ENCODE measurements around the gene CPSF7. TPM values are rescaled to one million over a fixed set of nuclear protein-coding genes. Genes with fewer than 3 reads are reported as not detected.

The CPSF7 gene
- total RNA-seq, 1 experiment from 2014 or later, result 64.1 TPM

DNA sequence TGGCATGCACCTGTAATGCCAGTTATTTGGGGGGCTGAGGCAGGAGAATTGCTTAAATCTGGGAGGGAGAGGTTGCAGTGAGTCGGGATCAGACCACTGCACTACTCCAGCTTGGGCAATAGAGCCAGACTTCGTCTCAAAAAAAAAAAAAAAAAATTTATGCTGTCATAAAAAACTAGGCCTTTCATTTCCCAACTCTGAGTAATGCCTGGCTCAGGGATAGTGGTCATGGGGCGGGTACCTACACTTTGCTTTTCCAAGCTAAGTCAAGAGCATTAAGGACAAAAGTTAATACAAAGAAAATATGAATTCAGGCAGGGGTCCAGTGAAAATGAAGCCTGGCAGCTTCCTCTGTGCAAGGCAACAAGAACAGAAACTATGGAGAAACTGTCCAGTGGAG, 16.3 kb downstream of the CPSF7 start:
- H3K36me3 ChIP-seq (ENCODE audit: insufficient read depth, low read length), result peaks cover 84% of the 10 kb centered on the region
- no peaks in the 10 kb centered on the region for H3K9me2 ChIP-seq (replicated peaks; ENCODE audit: insufficient read depth, low read length)
- no peaks in the 10 kb centered on the region for H3K4me1 ChIP-seq (ENCODE audit: low read length)
- no peak for DNase-seq
- no peaks in the 10 kb centered on the region for H3K9me3 ChIP-seq (ENCODE audit: low read length)
- no peak overlapping the region for H2AFZ ChIP-seq (ENCODE audit: low read length)
- H3K4me3 ChIP-seq (ENCODE audit: low read length), result no peak overlapping the region
- H4K20me1 ChIP-seq (ENCODE audit: insufficient read depth, low read depth, low read length), result peaks cover 22% of the 10 kb centered on the region
- H3K27me3 ChIP-seq (ENCODE audit: low read length), result no peaks in the 10 kb centered on the region
- H3K4me2 ChIP-seq (ENCODE audit: low read depth, low read length, poor library complexity, severe bottlenecking), result no peak overlapping the region
- H3K27ac ChIP-seq (ENCODE audit: low read length), result no peak overlapping the region
- peaks cover 29% of the 10 kb centered on the region for H3K79me2 ChIP-seq (ENCODE audit: low read length)
- H3K9ac ChIP-seq (ENCODE audit: low read length), result no peak overlapping the region

DNA sequence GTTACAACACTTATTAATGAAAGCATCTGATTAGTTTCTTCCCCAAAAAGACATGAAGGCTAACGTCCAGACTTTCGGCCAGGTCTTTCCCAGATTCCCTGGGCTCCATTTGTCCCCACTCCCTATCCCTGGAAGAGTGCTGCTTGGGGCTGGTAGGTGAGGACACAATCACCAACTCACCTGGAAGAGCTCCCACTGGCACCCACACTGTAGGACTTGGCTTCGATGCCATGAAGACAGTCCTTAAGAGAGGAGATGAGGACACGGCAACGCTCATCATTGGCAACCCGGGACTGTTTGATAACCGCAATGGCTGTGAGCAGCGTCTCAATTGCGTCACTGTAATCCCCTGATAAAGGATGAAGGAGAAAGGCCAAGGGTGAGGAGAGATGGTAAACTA, 18.2 kb downstream of the CPSF7 start:
- peaks cover 10% of the 10 kb centered on the region; the same call in 1 of the 2 replicates for H4K20me1 ChIP-seq (ENCODE audit: insufficient read depth, low read depth, low read length)
- no peaks in the 10 kb centered on the region for H3K4me1 ChIP-seq (ENCODE audit: low read length)
- DNase-seq, result no peak
- no peak overlapping the region for H2AFZ ChIP-seq (ENCODE audit: low read length)
- peaks cover 78% of the 10 kb centered on the region for H3K36me3 ChIP-seq (ENCODE audit: insufficient read depth, low read length)
- no peaks in the 10 kb centered on the region for H3K9me3 ChIP-seq (ENCODE audit: low read length)
- no peak overlapping the region for H3K9ac ChIP-seq (ENCODE audit: low read length)
- peaks cover 14% of the 10 kb centered on the region for H3K79me2 ChIP-seq (ENCODE audit: low read length)
- H3K4me3 ChIP-seq (ENCODE audit: low read length), result no peak overlapping the region
- no peak overlapping the region for H3K27ac ChIP-seq (ENCODE audit: low read length)
- no peak overlapping the region for H3K4me2 ChIP-seq (ENCODE audit: low read depth, low read length, poor library complexity, severe bottlenecking)
- H3K27me3 ChIP-seq (ENCODE audit: low read length), result no peaks in the 10 kb centered on the region
- no peaks in the 10 kb centered on the region for H3K9me2 ChIP-seq (replicated peaks; ENCODE audit: insufficient read depth, low read length)

DNA sequence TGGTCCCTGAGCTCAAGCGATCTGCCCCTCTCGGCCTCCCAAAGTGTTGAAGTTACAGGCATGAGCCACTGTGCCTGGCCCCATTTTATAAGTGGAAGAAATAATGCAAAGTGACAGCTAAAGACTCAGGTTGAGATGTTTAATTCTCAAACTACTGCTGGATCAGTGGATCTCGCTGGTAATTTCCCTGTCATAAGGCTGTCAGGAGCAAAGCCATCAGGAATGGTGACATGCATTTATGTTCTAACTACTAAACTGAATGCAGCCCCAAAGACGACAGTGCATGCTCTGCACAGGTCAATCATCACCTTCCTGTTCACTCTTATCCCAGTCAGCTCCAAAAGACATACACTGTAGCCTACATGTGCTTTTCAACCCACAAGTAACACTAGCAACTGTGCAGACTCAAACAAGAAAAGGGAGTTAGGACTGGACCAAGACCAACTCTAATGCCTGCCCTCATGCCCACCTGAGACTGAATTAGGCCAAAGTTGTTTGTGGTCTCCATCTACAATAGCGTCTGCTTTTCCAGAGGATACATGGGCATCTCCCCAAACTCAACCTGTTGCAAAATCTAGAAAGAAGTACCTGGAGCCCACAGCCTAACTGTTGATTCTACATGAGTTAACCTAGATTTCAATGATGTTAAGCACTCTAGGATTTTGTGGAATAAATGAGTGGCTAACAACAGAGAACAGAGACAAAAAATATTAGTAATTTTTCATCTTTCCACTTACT, 22.6 kb downstream of the CPSF7 start:
- H4K20me1 ChIP-seq (ENCODE audit: insufficient read depth, low read depth, low read length), result 0 out of 2 replicates have a peak, but pooled peaks cover 6% of the 10 kb centered on the region
- H3K4me3 ChIP-seq (ENCODE audit: low read length), result no peak overlapping the region
- DNase-seq, result no peak
- H3K4me2 ChIP-seq (ENCODE audit: low read depth, low read length, poor library complexity, severe bottlenecking), result no peak overlapping the region
- H3K27me3 ChIP-seq (ENCODE audit: low read length), result no peaks in the 10 kb centered on the region
- H3K9ac ChIP-seq (ENCODE audit: low read length), result no peak overlapping the region
- H3K27ac ChIP-seq (ENCODE audit: low read length), result no peak overlapping the region
- no peaks in the 10 kb centered on the region for H3K9me3 ChIP-seq (ENCODE audit: low read length)
- no peaks in the 10 kb centered on the region for H3K4me1 ChIP-seq (ENCODE audit: low read length)
- no peaks in the 10 kb centered on the region for H3K9me2 ChIP-seq (replicated peaks; ENCODE audit: insufficient read depth, low read length)
- H3K36me3 ChIP-seq (ENCODE audit: insufficient read depth, low read length), result peaks cover 74% of the 10 kb centered on the region
- peaks cover 3% of the 10 kb centered on the region for H3K79me2 ChIP-seq (ENCODE audit: low read length)
- no peak overlapping the region for H2AFZ ChIP-seq (ENCODE audit: low read length)

DNA sequence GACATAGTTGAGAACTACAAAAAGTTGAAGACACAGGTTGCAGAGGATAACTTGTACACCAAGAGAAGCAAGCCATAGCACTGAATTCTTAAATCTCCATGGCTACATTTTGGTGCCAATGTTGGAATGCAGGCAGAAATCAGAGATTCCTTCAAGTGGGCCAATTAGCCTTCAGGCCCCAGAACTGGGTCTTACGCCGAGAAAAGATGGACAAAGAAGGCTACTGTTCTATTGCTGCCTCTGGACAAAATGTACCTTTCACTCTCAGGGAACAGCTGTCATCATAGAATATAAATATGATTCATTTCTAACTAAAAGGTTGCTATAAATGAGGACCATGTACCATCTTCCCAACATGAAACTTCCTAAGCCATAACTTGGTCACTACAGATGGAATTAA, 23.7 kb downstream of the CPSF7 start:
- H3K79me2 ChIP-seq (ENCODE audit: low read length), result peaks cover 3% of the 10 kb centered on the region
- H3K4me3 ChIP-seq (ENCODE audit: low read length), result no peak overlapping the region
- H3K36me3 ChIP-seq (ENCODE audit: insufficient read depth, low read length), result peaks cover 64% of the 10 kb centered on the region
- no peak for DNase-seq
- H3K9ac ChIP-seq (ENCODE audit: low read length), result no peak overlapping the region
- H2AFZ ChIP-seq (ENCODE audit: low read length), result no peak overlapping the region
- H3K27ac ChIP-seq (ENCODE audit: low read length), result no peak overlapping the region
- no peak overlapping the region for H3K4me2 ChIP-seq (ENCODE audit: low read depth, low read length, poor library complexity, severe bottlenecking)
- 0 out of 2 replicates have a peak, but pooled peaks cover 6% of the 10 kb centered on the region for H4K20me1 ChIP-seq (ENCODE audit: insufficient read depth, low read depth, low read length)
- H3K4me1 ChIP-seq (ENCODE audit: low read length), result no peaks in the 10 kb centered on the region
- no peaks in the 10 kb centered on the region for H3K9me3 ChIP-seq (ENCODE audit: low read length)
- no peaks in the 10 kb centered on the region for H3K27me3 ChIP-seq (ENCODE audit: low read length)
- H3K9me2 ChIP-seq (replicated peaks; ENCODE audit: insufficient read depth, low read length), result no peaks in the 10 kb centered on the region

DNA sequence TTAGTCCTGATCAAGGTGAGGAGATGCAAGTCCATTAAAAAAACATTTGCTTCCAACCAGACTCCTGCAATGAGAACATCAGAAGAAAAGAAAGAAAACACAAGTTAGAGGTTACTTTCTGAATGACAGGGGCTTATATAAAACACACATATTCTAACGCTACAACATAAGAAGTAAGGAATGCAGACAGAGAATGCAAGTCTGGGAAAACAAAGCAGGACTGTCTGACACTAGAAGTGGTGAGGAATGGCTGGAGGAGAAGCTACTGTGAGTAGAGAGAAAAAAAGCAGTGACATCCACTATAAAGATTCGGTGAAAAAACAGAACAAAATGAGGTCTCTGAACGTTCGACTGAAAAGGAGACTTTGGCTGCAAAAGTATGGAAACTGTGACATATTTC, 25.1 kb downstream of the CPSF7 start:
- Histone ChIP-seq H3K9ac (ENCODE audit: low read length) (no peak overlapping the region), H3K9me2 (replicated peaks; ENCODE audit: insufficient read depth, low read length) (no peaks in the 10 kb centered on the region), H3K27me3 (ENCODE audit: low read length) (no peaks in the 10 kb centered on the region), H2AFZ (ENCODE audit: low read length) (no peak overlapping the region), H3K4me3 (ENCODE audit: low read length) (no peak overlapping the region), H3K36me3 (ENCODE audit: insufficient read depth, low read length) (peaks cover 53% of the 10 kb centered on the region; the same call in 1 of the 2 replicates), H4K20me1 (ENCODE audit: insufficient read depth, low read depth, low read length) (0 out of 2 replicates have a peak, but pooled peaks cover 6% of the 10 kb centered on the region), H3K9me3 (ENCODE audit: low read length) (no peaks in the 10 kb centered on the region), H3K4me2 (ENCODE audit: low read depth, low read length, poor library complexity, severe bottlenecking) (no peak overlapping the region), H3K79me2 (ENCODE audit: low read length) (peaks cover 3% of the 10 kb centered on the region), H3K27ac (ENCODE audit: low read length) (no peak overlapping the region), H3K4me1 (ENCODE audit: low read length) (no peaks in the 10 kb centered on the region)
- no peak for DNase-seq

DNA sequence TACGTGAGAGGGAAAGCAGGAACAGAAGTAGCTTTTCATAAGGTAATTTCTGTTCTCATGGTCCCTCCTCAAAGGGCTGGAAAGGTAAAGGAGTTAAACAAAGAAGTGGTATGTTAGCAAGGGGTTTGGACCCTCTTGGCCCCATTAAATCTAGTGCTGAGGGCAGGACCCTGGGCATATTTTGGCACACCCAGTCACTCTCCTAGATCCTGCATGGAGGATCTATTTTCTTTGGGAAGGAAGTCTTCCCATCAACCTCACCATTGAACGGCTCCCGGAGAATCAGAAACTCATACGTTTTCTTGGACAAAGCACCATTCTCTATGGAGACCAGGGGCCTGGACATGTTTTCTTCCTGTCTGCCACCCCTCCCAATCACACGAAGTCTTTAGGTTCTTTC, 25.7 kb downstream of the CPSF7 start:
- DNase-seq, result no peak
- Histone ChIP-seq H3K27me3 (ENCODE audit: low read length) (no peaks in the 10 kb centered on the region), H3K9me2 (replicated peaks; ENCODE audit: insufficient read depth, low read length) (no peaks in the 10 kb centered on the region), H2AFZ (ENCODE audit: low read length) (no peak overlapping the region), H4K20me1 (ENCODE audit: insufficient read depth, low read depth, low read length) (0 out of 2 replicates have a peak, but pooled peaks cover 6% of the 10 kb centered on the region), H3K36me3 (ENCODE audit: insufficient read depth, low read length) (peaks cover 53% of the 10 kb centered on the region; the same call in 1 of the 2 replicates), H3K9me3 (ENCODE audit: low read length) (no peaks in the 10 kb centered on the region), H3K79me2 (ENCODE audit: low read length) (peaks cover 3% of the 10 kb centered on the region), H3K4me2 (ENCODE audit: low read depth, low read length, poor library complexity, severe bottlenecking) (no peak overlapping the region), H3K4me3 (ENCODE audit: low read length) (no peak overlapping the region), H3K4me1 (ENCODE audit: low read length) (no peaks in the 10 kb centered on the region), H3K27ac (ENCODE audit: low read length) (no peak overlapping the region), H3K9ac (ENCODE audit: low read length) (no peak overlapping the region)

DNA sequence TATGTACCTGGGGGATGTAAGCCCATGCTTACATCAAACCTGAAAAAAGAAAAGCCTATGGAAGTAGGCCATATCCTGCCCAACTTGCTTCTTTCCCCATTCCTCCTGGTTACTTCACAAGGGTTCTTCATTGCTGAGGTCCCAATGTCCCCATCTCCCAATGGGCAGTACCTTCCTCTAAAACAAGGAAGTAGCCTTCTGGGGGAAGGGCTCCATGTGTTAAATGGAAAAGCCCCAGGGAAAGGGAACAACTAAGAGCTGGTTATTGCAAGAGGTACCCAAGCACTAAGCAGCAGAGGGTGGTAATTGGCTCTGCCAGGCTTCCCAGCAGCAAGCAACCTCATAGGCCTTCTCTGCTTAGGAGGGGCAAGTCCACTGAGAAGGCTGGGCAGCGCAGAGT, 26.1 kb downstream of the CPSF7 start:
- Histone ChIP-seq H3K4me3 (ENCODE audit: low read length) (no peak overlapping the region), H3K9me3 (ENCODE audit: low read length) (no peaks in the 10 kb centered on the region), H3K36me3 (ENCODE audit: insufficient read depth, low read length) (peaks cover 49% of the 10 kb centered on the region; the same call in 1 of the 2 replicates), H3K4me2 (ENCODE audit: low read depth, low read length, poor library complexity, severe bottlenecking) (no peak overlapping the region), H3K79me2 (ENCODE audit: low read length) (peaks cover 3% of the 10 kb centered on the region), H2AFZ (ENCODE audit: low read length) (no peak overlapping the region), H3K9ac (ENCODE audit: low read length) (no peak overlapping the region), H3K27ac (ENCODE audit: low read length) (no peak overlapping the region), H3K4me1 (ENCODE audit: low read length) (no peaks in the 10 kb centered on the region), H4K20me1 (ENCODE audit: insufficient read depth, low read depth, low read length) (0 out of 2 replicates have a peak, but pooled peaks cover 6% of the 10 kb centered on the region), H3K9me2 (replicated peaks; ENCODE audit: insufficient read depth, low read length) (no peaks in the 10 kb centered on the region), H3K27me3 (ENCODE audit: low read length) (no peaks in the 10 kb centered on the region)
- no peak for DNase-seq

DNA sequence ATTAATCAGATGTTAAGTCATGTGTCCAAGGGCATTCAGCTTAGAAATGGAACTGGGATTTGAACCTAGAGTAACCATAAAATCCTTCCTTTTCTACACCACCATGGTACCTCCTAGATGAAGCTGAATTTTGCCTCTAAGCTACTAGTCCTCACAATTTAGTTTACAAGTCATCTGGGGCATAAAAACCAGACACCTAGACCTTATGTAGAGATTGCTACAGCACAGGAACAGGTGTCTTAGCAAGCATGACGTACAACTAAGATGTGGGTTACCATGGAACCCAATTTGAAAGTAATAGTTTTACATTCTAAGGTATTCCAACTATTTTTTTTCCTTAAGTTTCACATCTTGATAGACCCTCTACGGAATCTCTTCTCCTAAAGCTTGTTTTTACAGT, 28.2 kb downstream of the CPSF7 start:
- Histone ChIP-seq H3K27me3 (ENCODE audit: low read length) (no peaks in the 10 kb centered on the region), H3K4me1 (ENCODE audit: low read length) (no peaks in the 10 kb centered on the region), H3K27ac (ENCODE audit: low read length) (no peak overlapping the region), H3K9me3 (ENCODE audit: low read length) (no peaks in the 10 kb centered on the region), H3K36me3 (ENCODE audit: insufficient read depth, low read length) (peaks cover 34% of the 10 kb centered on the region; the same call in 1 of the 2 replicates), H3K4me2 (ENCODE audit: low read depth, low read length, poor library complexity, severe bottlenecking) (no peak overlapping the region), H3K9ac (ENCODE audit: low read length) (no peak overlapping the region), H4K20me1 (ENCODE audit: insufficient read depth, low read depth, low read length) (no peaks in the 10 kb centered on the region), H2AFZ (ENCODE audit: low read length) (no peak overlapping the region), H3K79me2 (ENCODE audit: low read length) (no peaks in the 10 kb centered on the region; the same call in 1 of the 2 replicates), H3K9me2 (replicated peaks; ENCODE audit: insufficient read depth, low read length) (no peaks in the 10 kb centered on the region), H3K4me3 (ENCODE audit: low read length) (no peak overlapping the region)
- no peak for DNase-seq

Data from Karpas-422 (cell line).